ENCODE data around the gene KCP. TPM values are rescaled to one million over a fixed set of nuclear protein-coding genes. Genes with fewer than 3 reads are reported as not detected.

The KCP gene
- total RNA-seq, 1 experiment from 2014 or later, result 1.6 TPM

- Histone ChIP-seq H3K9me2 (replicated peaks; ENCODE audit: insufficient read depth, low read length) (no peaks in the 10 kb centered on the region), H3K27me3 (ENCODE audit: low read length) (no peaks in the 10 kb centered on the region), H3K4me1 (ENCODE audit: low read length) (no peaks in the 10 kb centered on the region), H3K4me2 (ENCODE audit: low read depth, low read length, poor library complexity, severe bottlenecking) (no peak overlapping the region), H3K9me3 (ENCODE audit: low read length) (no peaks in the 10 kb centered on the region), H3K27ac (ENCODE audit: low read length) (no peak overlapping the region), H2AFZ (ENCODE audit: low read length) (no peak overlapping the region), H3K4me3 (ENCODE audit: low read length) (no peak overlapping the region), H3K79me2 (ENCODE audit: low read length) (peaks cover 8% of the 10 kb centered on the region), H3K36me3 (ENCODE audit: insufficient read depth, low read length) (no peaks in the 10 kb centered on the region), H4K20me1 (ENCODE audit: insufficient read depth, low read depth, low read length) (no peaks in the 10 kb centered on the region), H3K9ac (ENCODE audit: low read length) (no peak overlapping the region)
- DNase-seq, result no peak
Measured at GRCh38 chr7:128877756-128878120, 32.8 kb downstream of the KCP start.

- Histone ChIP-seq H3K9ac (ENCODE audit: low read length) (no peak overlapping the region), H4K20me1 (ENCODE audit: insufficient read depth, low read depth, low read length) (no peaks in the 10 kb centered on the region), H3K4me2 (ENCODE audit: low read depth, low read length, poor library complexity, severe bottlenecking) (no peak overlapping the region), H3K4me3 (ENCODE audit: low read length) (no peak overlapping the region), H3K79me2 (ENCODE audit: low read length) (peaks cover 2% of the 10 kb centered on the region; the same call in 1 of the 2 replicates), H2AFZ (ENCODE audit: low read length) (no peak overlapping the region), H3K9me2 (replicated peaks; ENCODE audit: insufficient read depth, low read length) (no peaks in the 10 kb centered on the region), H3K27ac (ENCODE audit: low read length) (no peak overlapping the region), H3K4me1 (ENCODE audit: low read length) (no peaks in the 10 kb centered on the region), H3K9me3 (ENCODE audit: low read length) (no peaks in the 10 kb centered on the region), H3K36me3 (ENCODE audit: insufficient read depth, low read length) (no peaks in the 10 kb centered on the region), H3K27me3 (ENCODE audit: low read length) (no peaks in the 10 kb centered on the region)
- DNase-seq, result no peak
Measured at GRCh38 chr7:128876978-128877755, 33.3 kb downstream of the KCP start.

- Histone ChIP-seq H3K9ac (ENCODE audit: low read length) (no peak overlapping the region), H3K9me2 (replicated peaks; ENCODE audit: insufficient read depth, low read length) (no peaks in the 10 kb centered on the region), H3K79me2 (ENCODE audit: low read length) (no peaks in the 10 kb centered on the region), H4K20me1 (ENCODE audit: insufficient read depth, low read depth, low read length) (no peaks in the 10 kb centered on the region), H3K4me1 (ENCODE audit: low read length) (no peaks in the 10 kb centered on the region; the same call in 1 of the 2 replicates), H3K4me2 (ENCODE audit: low read depth, low read length, poor library complexity, severe bottlenecking) (no peak overlapping the region), H2AFZ (ENCODE audit: low read length) (no peak overlapping the region), H3K27ac (ENCODE audit: low read length) (no peak overlapping the region), H3K9me3 (ENCODE audit: low read length) (no peaks in the 10 kb centered on the region), H3K27me3 (ENCODE audit: low read length) (no peaks in the 10 kb centered on the region), H3K4me3 (ENCODE audit: low read length) (no peak overlapping the region), H3K36me3 (ENCODE audit: insufficient read depth, low read length) (no peaks in the 10 kb centered on the region)
- DNase-seq, result no peak
Measured at GRCh38 chr7:128876586-128876977, 33.9 kb downstream of the KCP start.

- Histone ChIP-seq H3K79me2 (ENCODE audit: low read length) (no peaks in the 10 kb centered on the region), H3K9ac (ENCODE audit: low read length) (no peak overlapping the region), H3K36me3 (ENCODE audit: insufficient read depth, low read length) (no peaks in the 10 kb centered on the region), H3K9me2 (replicated peaks; ENCODE audit: insufficient read depth, low read length) (no peaks in the 10 kb centered on the region), H3K4me1 (ENCODE audit: low read length) (peaks cover 4% of the 10 kb centered on the region), H3K4me2 (ENCODE audit: low read depth, low read length, poor library complexity, severe bottlenecking) (no peak overlapping the region), H3K27ac (ENCODE audit: low read length) (no peak overlapping the region), H3K9me3 (ENCODE audit: low read length) (no peaks in the 10 kb centered on the region), H3K27me3 (ENCODE audit: low read length) (no peaks in the 10 kb centered on the region), H3K4me3 (ENCODE audit: low read length) (no peak overlapping the region), H4K20me1 (ENCODE audit: insufficient read depth, low read depth, low read length) (no peaks in the 10 kb centered on the region), H2AFZ (ENCODE audit: low read length) (no peak overlapping the region)
- DNase-seq, result no peak
Measured at GRCh38 chr7:128876127-128876526, 34.4 kb downstream of the KCP start.

GRCh38 chr7:128875523-128875948 lies 35.0 kb downstream of the KCP start:
- no peaks in the 10 kb centered on the region for H3K9me2 ChIP-seq (replicated peaks; ENCODE audit: insufficient read depth, low read length)
- H3K27me3 ChIP-seq (ENCODE audit: low read length), result no peaks in the 10 kb centered on the region
- H3K4me3 ChIP-seq (ENCODE audit: low read length), result no peak overlapping the region
- H3K79me2 ChIP-seq (ENCODE audit: low read length), result no peaks in the 10 kb centered on the region
- DNase-seq, result no peak
- no peak overlapping the region for H2AFZ ChIP-seq (ENCODE audit: low read length)
- no peaks in the 10 kb centered on the region for H3K9me3 ChIP-seq (ENCODE audit: low read length)
- H3K9ac ChIP-seq (ENCODE audit: low read length), result no peak overlapping the region
- H4K20me1 ChIP-seq (ENCODE audit: insufficient read depth, low read depth, low read length), result no peaks in the 10 kb centered on the region
- peaks cover 9% of the 10 kb centered on the region for H3K4me1 ChIP-seq (ENCODE audit: low read length)
- no peak overlapping the region for H3K4me2 ChIP-seq (ENCODE audit: low read depth, low read length, poor library complexity, severe bottlenecking)
- no peak overlapping the region for H3K27ac ChIP-seq (ENCODE audit: low read length)
- no peaks in the 10 kb centered on the region for H3K36me3 ChIP-seq (ENCODE audit: insufficient read depth, low read length)

GRCh38 chr7:128874140-128875031 lies 36.1 kb downstream of the KCP start:
- Histone ChIP-seq H3K4me2 (ENCODE audit: low read depth, low read length, poor library complexity, severe bottlenecking) (no peak overlapping the region), H3K4me3 (ENCODE audit: low read length) (no peak overlapping the region), H4K20me1 (ENCODE audit: insufficient read depth, low read depth, low read length) (no peaks in the 10 kb centered on the region), H3K9me3 (ENCODE audit: low read length) (no peaks in the 10 kb centered on the region), H2AFZ (ENCODE audit: low read length) (no peak overlapping the region), H3K9me2 (replicated peaks; ENCODE audit: insufficient read depth, low read length) (no peaks in the 10 kb centered on the region), H3K27ac (ENCODE audit: low read length) (no peak overlapping the region), H3K27me3 (ENCODE audit: low read length) (no peaks in the 10 kb centered on the region), H3K9ac (ENCODE audit: low read length) (no peak overlapping the region), H3K4me1 (ENCODE audit: low read length) (peaks cover 12% of the 10 kb centered on the region), H3K36me3 (ENCODE audit: insufficient read depth, low read length) (no peaks in the 10 kb centered on the region), H3K79me2 (ENCODE audit: low read length) (no peaks in the 10 kb centered on the region)
- DNase-seq, result no peak

- no peak overlapping the region for H2AFZ ChIP-seq (ENCODE audit: low read length)
- H3K9me2 ChIP-seq (replicated peaks; ENCODE audit: insufficient read depth, low read length), result no peaks in the 10 kb centered on the region
- no peaks in the 10 kb centered on the region for H3K27me3 ChIP-seq (ENCODE audit: low read length)
- no peak for DNase-seq
- H3K9ac ChIP-seq (ENCODE audit: low read length), result no peak overlapping the region
- no peaks in the 10 kb centered on the region for H3K9me3 ChIP-seq (ENCODE audit: low read length)
- no peak overlapping the region for H3K4me3 ChIP-seq (ENCODE audit: low read length)
- no peak overlapping the region for H3K4me2 ChIP-seq (ENCODE audit: low read depth, low read length, poor library complexity, severe bottlenecking)
- no peaks in the 10 kb centered on the region for H3K79me2 ChIP-seq (ENCODE audit: low read length)
- H3K36me3 ChIP-seq (ENCODE audit: insufficient read depth, low read length), result no peaks in the 10 kb centered on the region
- H3K4me1 ChIP-seq (ENCODE audit: low read length), result peaks cover 12% of the 10 kb centered on the region
- H4K20me1 ChIP-seq (ENCODE audit: insufficient read depth, low read depth, low read length), result no peaks in the 10 kb centered on the region
- no peak overlapping the region for H3K27ac ChIP-seq (ENCODE audit: low read length)
Measured at GRCh38 chr7:128873234-128873633, 37.3 kb downstream of the KCP start.

GRCh38 chr7:128872394-128872824 lies 38.1 kb downstream of the KCP start:
- no peak overlapping the region for H3K4me2 ChIP-seq (ENCODE audit: low read depth, low read length, poor library complexity, severe bottlenecking)

More at GRCh38 chr7:128872394-128872824, 38.1 kb downstream of the KCP start:
- H3K9me3 ChIP-seq (ENCODE audit: low read length), result no peaks in the 10 kb centered on the region
- peaks cover 12% of the 10 kb centered on the region for H3K4me1 ChIP-seq (ENCODE audit: low read length)
- no peak overlapping the region for H2AFZ ChIP-seq (ENCODE audit: low read length)
- H3K9me2 ChIP-seq (replicated peaks; ENCODE audit: insufficient read depth, low read length), result no peaks in the 10 kb centered on the region
- no peak for DNase-seq
- H4K20me1 ChIP-seq (ENCODE audit: insufficient read depth, low read depth, low read length), result no peaks in the 10 kb centered on the region
- no peak overlapping the region for H3K4me3 ChIP-seq (ENCODE audit: low read length)
- no peaks in the 10 kb centered on the region for H3K36me3 ChIP-seq (ENCODE audit: insufficient read depth, low read length)
- H3K9ac ChIP-seq (ENCODE audit: low read length), result no peak overlapping the region
- H3K79me2 ChIP-seq (ENCODE audit: low read length), result no peaks in the 10 kb centered on the region
- H3K27ac ChIP-seq (ENCODE audit: low read length), result no peak overlapping the region
- H3K27me3 ChIP-seq (ENCODE audit: low read length), result no peaks in the 10 kb centered on the region
